Astrocyte (in vitro differentiated cells and primary cell): ENCODE data around the gene FAAH.

Experiments
- EZH2 ChIP-seq: IDR thresholded peaks from 2 replicates; pipeline ENCODE4 v1.6.1; 2012; ENCODE audit warnings: mild to moderate bottlenecking, low read length, inconsistent platforms; ENCODE audit not compliant: insufficient read depth
- TF ChIP-seq, protein P1 (sequence below): IDR thresholded peaks from 2 replicates; pipeline ENCODE4 v1.5.1; 2011; ENCODE audit warnings: low read depth, mild to moderate bottlenecking, inconsistent platforms, low read length, moderate library complexity; ENCODE audit not compliant: insufficient read depth

DNA sequence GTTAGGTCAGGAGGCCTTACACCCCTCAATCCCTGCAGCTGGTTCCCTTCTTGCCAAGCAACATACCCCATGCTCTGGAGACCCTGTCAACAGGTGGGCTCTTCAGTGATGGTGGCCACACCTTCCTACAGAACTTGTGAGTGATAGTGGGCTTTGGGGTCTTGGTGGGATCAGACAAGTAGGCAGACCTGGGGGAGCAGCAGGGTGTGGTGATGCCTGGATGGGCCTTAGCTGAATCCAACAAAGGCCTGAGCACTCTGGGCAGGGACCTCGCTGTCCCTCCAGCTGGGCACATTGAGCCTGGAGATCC is 14.9 kb downstream of the FAAH start:
- TF ChIP-seq, protein P1, sequence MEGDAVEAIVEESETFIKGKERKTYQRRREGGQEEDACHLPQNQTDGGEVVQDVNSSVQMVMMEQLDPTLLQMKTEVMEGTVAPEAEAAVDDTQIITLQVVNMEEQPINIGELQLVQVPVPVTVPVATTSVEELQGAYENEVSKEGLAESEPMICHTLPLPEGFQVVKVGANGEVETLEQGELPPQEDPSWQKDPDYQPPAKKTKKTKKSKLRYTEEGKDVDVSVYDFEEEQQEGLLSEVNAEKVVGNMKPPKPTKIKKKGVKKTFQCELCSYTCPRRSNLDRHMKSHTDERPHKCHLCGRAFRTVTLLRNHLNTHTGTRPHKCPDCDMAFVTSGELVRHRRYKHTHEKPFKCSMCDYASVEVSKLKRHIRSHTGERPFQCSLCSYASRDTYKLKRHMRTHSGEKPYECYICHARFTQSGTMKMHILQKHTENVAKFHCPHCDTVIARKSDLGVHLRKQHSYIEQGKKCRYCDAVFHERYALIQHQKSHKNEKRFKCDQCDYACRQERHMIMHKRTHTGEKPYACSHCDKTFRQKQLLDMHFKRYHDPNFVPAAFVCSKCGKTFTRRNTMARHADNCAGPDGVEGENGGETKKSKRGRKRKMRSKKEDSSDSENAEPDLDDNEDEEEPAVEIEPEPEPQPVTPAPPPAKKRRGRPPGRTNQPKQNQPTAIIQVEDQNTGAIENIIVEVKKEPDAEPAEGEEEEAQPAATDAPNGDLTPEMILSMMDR: no peak
- TF ChIP-seq EZH2: no peak
